Measurements from ENCODE around the gene UFD1.

- TF ChIP-seq CTCF (IDR thresholded peaks at IDR 0.05) (no peak), POLR2A (IDR thresholded peaks at IDR 0.05) (no peak)
Observed at GRCh38 chr22:19520566-19521305, 41.7 kb upstream of the UFD1 start.
